HG02885 (cell line): ENCODE measurements around the gene DNAJC17.

Source experiments
- ATAC-seq: cut with Tn5 transposase; IDR thresholded peaks from one replicate; pipeline ENCODE4 v1.9.1; 2021; ENCODE audit warnings: mild to moderate bottlenecking; ENCODE audit not compliant: unreplicated experiment, poor library complexity

DNAJC17 gene

GRCh38 chr15:40768521-40769273 is 38.6 kb downstream of the DNAJC17 start:
- peak; percentile 16 for ATAC-seq

- no peak for ATAC-seq
Observed at GRCh38 chr15:40767838-40768500, 39.3 kb downstream of the DNAJC17 start.

GRCh38 chr15:40766906-40767837 is 40.1 kb downstream of the DNAJC17 start:
- ATAC-seq = no peak

- no peak for ATAC-seq
Observed at GRCh38 chr15:40766194-40766815, 41.0 kb downstream of the DNAJC17 start.

DNA sequence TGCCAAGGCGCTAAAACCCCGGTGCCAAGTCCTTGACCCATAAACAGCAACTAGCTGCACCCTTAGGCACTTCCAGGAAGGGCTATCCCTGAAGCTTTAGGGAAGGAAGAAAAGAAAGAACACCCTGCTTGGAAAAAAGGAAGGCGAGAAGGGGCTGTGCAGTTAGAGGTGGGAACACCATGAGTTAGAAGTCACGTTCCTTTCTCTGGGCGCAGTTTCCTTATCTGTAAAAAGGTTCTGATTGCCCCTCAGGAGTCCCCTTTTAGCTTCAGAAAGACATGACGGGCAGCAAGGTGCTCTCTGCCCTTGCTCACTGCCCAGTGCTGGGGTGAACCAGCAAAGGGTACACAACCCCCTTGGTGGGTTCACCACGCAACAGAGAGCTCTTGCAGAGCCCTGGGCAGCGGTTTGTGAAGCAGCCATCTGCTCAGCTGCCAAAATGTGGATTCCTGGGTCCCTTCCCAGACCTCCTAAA is 42.6 kb downstream of the DNAJC17 start:
- no peak for ATAC-seq

GRCh38 chr15:40763801-40764628 is 43.3 kb downstream of the DNAJC17 start, which contains the start of gene GCHFR:
TSS of gene GCHFR (plus strand) at chr15:40764068. CDS start at chr15:40764181, 113 bp downstream.
- peak; percentile 65 for ATAC-seq

- no peak for ATAC-seq
Observed at GRCh38 chr15:40762919-40763800, 44.1 kb downstream of the DNAJC17 start.

GRCh38 chr15:40759961-40760360 is 47.3 kb downstream of the DNAJC17 start:
- no peak for ATAC-seq

GRCh38 chr15:40756938-40757337 is 50.3 kb downstream of the DNAJC17 start:
- no peak for ATAC-seq

GRCh38 chr15:40755812-40756208 is 51.5 kb downstream of the DNAJC17 start:
- no peak for ATAC-seq

GRCh38 chr15:40754883-40755811 is 52.1 kb downstream of the DNAJC17 start, which contains the start of gene RMDN3:
TSS of gene RMDN3 (minus strand) at chr15:40755254. CDS start at chr15:40754783, 471 bp downstream.
- peak; percentile 83 for ATAC-seq

- ATAC-seq = peak; percentile 6
Observed at GRCh38 chr15:40754574-40754882, 52.7 kb downstream of the DNAJC17 start.

DNA sequence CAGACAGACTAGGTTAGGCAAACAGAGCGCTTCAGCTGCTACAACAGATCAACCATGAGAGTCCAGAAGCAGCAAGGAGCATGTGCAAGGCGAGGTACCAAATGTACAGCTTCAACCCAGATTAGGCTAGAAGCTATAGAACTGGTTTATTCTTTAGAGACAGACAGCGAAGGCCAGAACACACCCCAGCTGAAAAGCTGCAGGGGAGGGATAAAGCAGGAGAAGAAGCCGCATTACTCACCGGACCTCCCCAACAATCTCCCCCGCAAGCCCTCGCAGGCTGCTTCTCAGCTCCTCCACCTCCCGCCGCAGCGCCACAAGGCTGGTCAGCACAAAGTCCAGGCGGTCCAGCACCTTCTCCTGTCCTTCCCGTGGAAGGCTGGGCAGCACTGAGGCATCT is 55.5 kb downstream of the DNAJC17 start:
- no peak for ATAC-seq

- ATAC-seq = no peak
Observed at GRCh38 chr15:40750885-40751284, 56.4 kb downstream of the DNAJC17 start.

DNA sequence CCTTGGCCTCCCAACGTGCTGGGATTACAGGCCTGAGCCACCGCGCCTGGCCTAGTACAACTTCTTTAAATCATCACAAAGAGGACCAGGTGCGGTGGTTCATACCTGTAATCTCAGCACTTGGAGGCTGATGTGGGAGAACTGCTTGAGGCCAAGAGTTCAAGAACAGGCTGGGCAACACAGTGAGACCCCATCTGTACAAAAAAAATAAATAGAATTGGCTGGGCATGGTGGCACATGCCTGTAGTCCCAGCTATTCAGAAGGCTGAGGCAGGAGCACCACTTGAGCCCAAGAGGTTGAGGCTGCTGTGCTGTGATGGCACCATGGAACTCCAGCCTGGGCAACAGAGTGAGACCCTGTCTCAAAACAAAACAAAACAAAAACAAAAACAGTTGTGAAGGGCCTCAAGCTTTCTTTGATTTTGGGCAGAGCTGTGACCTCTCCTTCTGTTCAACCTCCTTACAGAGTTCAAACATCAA is 58.1 kb downstream of the DNAJC17 start:
- no peak for ATAC-seq

DNA sequence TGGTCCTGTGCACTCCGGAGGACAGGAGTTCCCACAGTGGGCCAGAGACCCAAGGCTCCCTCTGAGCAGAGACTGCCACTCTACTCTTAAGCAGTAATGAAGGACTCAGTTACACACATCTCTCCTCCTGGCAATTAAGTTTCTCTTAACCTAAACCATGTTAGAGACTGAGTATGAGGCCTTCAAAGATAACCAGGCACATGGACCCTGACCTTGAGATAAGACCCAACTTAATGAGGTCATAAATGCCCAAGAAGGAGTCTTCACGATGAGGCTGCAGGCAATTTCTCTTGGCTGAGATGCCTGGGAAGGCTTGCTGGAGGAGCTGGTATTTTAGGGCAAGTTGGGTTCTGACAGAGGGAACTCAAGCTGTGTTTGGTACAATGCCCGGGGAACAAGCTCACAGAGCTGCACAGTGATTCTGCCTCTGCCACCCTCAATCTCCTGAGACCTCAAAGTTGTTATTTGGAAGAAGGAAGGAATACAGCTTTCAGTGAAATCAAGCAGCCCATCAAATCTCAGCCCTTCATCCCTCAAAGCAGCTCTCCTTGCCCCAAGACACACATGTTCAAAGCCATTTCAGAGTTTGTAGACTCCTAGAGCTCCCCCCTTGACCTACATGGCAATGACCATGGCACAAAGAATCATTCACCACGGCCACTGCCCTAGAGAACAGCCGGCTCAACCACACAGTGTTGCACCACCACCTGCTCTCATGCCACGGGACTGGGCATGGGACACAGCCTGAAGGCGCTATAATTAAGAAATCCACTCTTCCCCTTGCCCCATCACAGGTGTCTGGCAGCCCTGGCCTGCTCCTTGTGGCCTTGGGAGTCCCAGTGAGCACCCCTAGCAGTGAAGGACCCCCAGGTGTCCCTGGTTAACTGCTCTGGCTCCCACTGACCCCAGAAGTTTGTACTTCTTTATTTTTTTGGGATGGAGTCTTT is 59.3 kb downstream of the DNAJC17 start:
- no peak for ATAC-seq
